SK-MEL-5 (cell line): ENCODE results near the gene IGF2BP2. TPM values are rescaled to one million over a fixed set of nuclear protein-coding genes. Genes with fewer than 3 reads are reported as not detected.

Experiments used
- DNase-seq: peaks from one replicate; pipeline ENCODE4 v3.0.0-alpha.2; 2016; ENCODE audit warnings: low read depth, low spot score
- in situ Hi-C: cut with HindIII; loops from 2 replicates; pipeline ENCODE4 v1.10.0; 2016; ENCODE audit warnings: low sequenced_read_pairs, high pct_unique_total_duplicates, low pct_unique_long_range_greater_than_20kb
- small RNA-seq, 2 experiments: library from RNA; depleted of rRNA; stranded (forward); fragments of <200 nt; gene quantifications; one replicate each; pipeline ENCODE3, GENCODE V24; 2014
- total RNA-seq: library from RNA; depleted of rRNA; stranded (reverse); fragments of >200 nt; shearing (Covaris generic); gene quantifications from 2 replicates; pipeline ENCODE4 v1.2.3, GENCODE V29; 2014; rRNA removed

The IGF2BP2 gene
- total RNA-seq, 1 experiment from 2014 or later = 59.5 TPM

GRCh38 chr3:185623939-185624665, 200.7 kb downstream of the IGF2BP2 start:
- in situ Hi-C loops = no loop called here
- no peak for DNase-seq

GRCh38 chr3:185613016-185613415, 211.8 kb downstream of the IGF2BP2 start:
- DNase-seq = no peak
- in situ Hi-C loops = no loop called here

- in situ Hi-C loops = no loop called here
Measured at GRCh38 chr3:185606196-185606595, 218.6 kb downstream of the IGF2BP2 start.

GRCh38 chr3:185605566-185605965, 219.3 kb downstream of the IGF2BP2 start:
- in situ Hi-C loops = no loop called here
- DNase-seq = no peak

More at GRCh38 chr3:185606196-185606595, 218.6 kb downstream of the IGF2BP2 start:
- DNase-seq = no peak

GRCh38 chr3:185595526-185595925, 229.3 kb downstream of the IGF2BP2 start:
- in situ Hi-C loops = no loop called here
- no peak for DNase-seq

- DNase-seq = no peak
- in situ Hi-C loops = no loop called here
Measured at GRCh38 chr3:185594073-185594472, 230.8 kb downstream of the IGF2BP2 start.

Small RNA genes within 50 kb of the gene (small RNA-seq; reads per million reads assigned to genes)
- 0 reads per million in 2 experiments for gene AC133473.1
- 0 reads per million in 2 experiments for gene MIR548AQ

Other genes with a start within 250 kb of the IGF2BP2 start
- gene SENP2, start 238.7 kb downstream of the IGF2BP2 start, total RNA-seq = 36.2 and 37.5 TPM in 2 replicates
- gene TRA2B, start 113.0 kb upstream of the IGF2BP2 start, total RNA-seq = 221 and 235 TPM in 2 replicates